ENCODE measurements around the gene RGS16.

Gene RGS16

GRCh38 chr1:182570611-182570970 is 33.6 kb downstream of the RGS16 start:
- Histone ChIP-seq H3K4me1 (ENCODE audit: control insufficient read depth, insufficient read depth, low read length) (no peaks in the 10 kb centered on the region), H3K27me3 (ENCODE audit: control insufficient read depth, insufficient read depth, low read length) (no peaks in the 10 kb centered on the region), H3K4me3 (ENCODE audit: low read depth, low read length) (no peak overlapping the region), H3K9me3 (ENCODE audit: control insufficient read depth, insufficient read depth, low read length) (no peaks in the 10 kb centered on the region), H3K27ac (ENCODE audit: low read depth, low read length) (no peak overlapping the region), H3K36me3 (ENCODE audit: control insufficient read depth, insufficient read depth, low read length) (no peaks in the 10 kb centered on the region), H3K9ac (ENCODE audit: low read depth, low read length) (no peak overlapping the region)

- H3K9ac ChIP-seq (ENCODE audit: low read depth, low read length) = no peak overlapping the region
- no peak overlapping the region for H3K4me3 ChIP-seq (ENCODE audit: low read depth, low read length)
- H3K27ac ChIP-seq (ENCODE audit: low read depth, low read length) = no peak overlapping the region
- H3K36me3 ChIP-seq (ENCODE audit: control insufficient read depth, insufficient read depth, low read length) = no peaks in the 10 kb centered on the region
- H3K9me3 ChIP-seq (ENCODE audit: control insufficient read depth, insufficient read depth, low read length) = no peaks in the 10 kb centered on the region
- no peaks in the 10 kb centered on the region for H3K4me1 ChIP-seq (ENCODE audit: control insufficient read depth, insufficient read depth, low read length)
- H3K27me3 ChIP-seq (ENCODE audit: control insufficient read depth, insufficient read depth, low read length) = no peaks in the 10 kb centered on the region
Measured at GRCh38 chr1:182569939-182570610, 34.1 kb downstream of the RGS16 start.

GRCh38 chr1:182568647-182569284 is 35.4 kb downstream of the RGS16 start:
- Histone ChIP-seq H3K4me1 (ENCODE audit: control insufficient read depth, insufficient read depth, low read length) (no peaks in the 10 kb centered on the region), H3K4me3 (ENCODE audit: low read depth, low read length) (no peak overlapping the region), H3K9ac (ENCODE audit: low read depth, low read length) (no peak overlapping the region), H3K36me3 (ENCODE audit: control insufficient read depth, insufficient read depth, low read length) (no peaks in the 10 kb centered on the region), H3K9me3 (ENCODE audit: control insufficient read depth, insufficient read depth, low read length) (no peaks in the 10 kb centered on the region), H3K27ac (ENCODE audit: low read depth, low read length) (no peak overlapping the region), H3K27me3 (ENCODE audit: control insufficient read depth, insufficient read depth, low read length) (no peaks in the 10 kb centered on the region)

- no peak overlapping the region for H3K27ac ChIP-seq (ENCODE audit: low read depth, low read length)
- no peaks in the 10 kb centered on the region for H3K9me3 ChIP-seq (ENCODE audit: control insufficient read depth, insufficient read depth, low read length)
- H3K4me1 ChIP-seq (ENCODE audit: control insufficient read depth, insufficient read depth, low read length) = no peaks in the 10 kb centered on the region
- no peaks in the 10 kb centered on the region for H3K27me3 ChIP-seq (ENCODE audit: control insufficient read depth, insufficient read depth, low read length)
- no peaks in the 10 kb centered on the region for H3K36me3 ChIP-seq (ENCODE audit: control insufficient read depth, insufficient read depth, low read length)
- no peak overlapping the region for H3K4me3 ChIP-seq (ENCODE audit: low read depth, low read length)
- H3K9ac ChIP-seq (ENCODE audit: low read depth, low read length) = no peak overlapping the region
Measured at GRCh38 chr1:182567629-182568028, 36.6 kb downstream of the RGS16 start.

GRCh38 chr1:182565537-182565936 is 38.7 kb downstream of the RGS16 start:
- Histone ChIP-seq H3K36me3 (ENCODE audit: control insufficient read depth, insufficient read depth, low read length) (no peaks in the 10 kb centered on the region), H3K4me3 (ENCODE audit: low read depth, low read length) (no peak overlapping the region), H3K4me1 (ENCODE audit: control insufficient read depth, insufficient read depth, low read length) (no peaks in the 10 kb centered on the region), H3K9ac (ENCODE audit: low read depth, low read length) (no peak overlapping the region), H3K27me3 (ENCODE audit: control insufficient read depth, insufficient read depth, low read length) (no peaks in the 10 kb centered on the region), H3K27ac (ENCODE audit: low read depth, low read length) (no peak overlapping the region), H3K9me3 (ENCODE audit: control insufficient read depth, insufficient read depth, low read length) (no peaks in the 10 kb centered on the region)

- Histone ChIP-seq H3K9ac (ENCODE audit: low read depth, low read length) (no peak overlapping the region), H3K4me1 (ENCODE audit: control insufficient read depth, insufficient read depth, low read length) (no peaks in the 10 kb centered on the region), H3K4me3 (ENCODE audit: low read depth, low read length) (no peak overlapping the region), H3K27ac (ENCODE audit: low read depth, low read length) (no peak overlapping the region), H3K27me3 (ENCODE audit: control insufficient read depth, insufficient read depth, low read length) (no peaks in the 10 kb centered on the region), H3K9me3 (ENCODE audit: control insufficient read depth, insufficient read depth, low read length) (no peaks in the 10 kb centered on the region), H3K36me3 (ENCODE audit: control insufficient read depth, insufficient read depth, low read length) (no peaks in the 10 kb centered on the region)
Measured at GRCh38 chr1:182564406-182565004, 39.7 kb downstream of the RGS16 start.

GRCh38 chr1:182563095-182563494 is 41.1 kb downstream of the RGS16 start:
- Histone ChIP-seq H3K4me3 (ENCODE audit: low read depth, low read length) (no peak overlapping the region), H3K27me3 (ENCODE audit: control insufficient read depth, insufficient read depth, low read length) (no peaks in the 10 kb centered on the region), H3K4me1 (ENCODE audit: control insufficient read depth, insufficient read depth, low read length) (no peaks in the 10 kb centered on the region), H3K9ac (ENCODE audit: low read depth, low read length) (no peak overlapping the region), H3K9me3 (ENCODE audit: control insufficient read depth, insufficient read depth, low read length) (no peaks in the 10 kb centered on the region), H3K27ac (ENCODE audit: low read depth, low read length) (no peak overlapping the region), H3K36me3 (ENCODE audit: control insufficient read depth, insufficient read depth, low read length) (no peaks in the 10 kb centered on the region)

GRCh38 chr1:182561456-182561855 is 42.7 kb downstream of the RGS16 start:
- Histone ChIP-seq H3K27ac (ENCODE audit: low read depth, low read length) (no peak overlapping the region), H3K4me1 (ENCODE audit: control insufficient read depth, insufficient read depth, low read length) (no peaks in the 10 kb centered on the region), H3K9me3 (ENCODE audit: control insufficient read depth, insufficient read depth, low read length) (no peaks in the 10 kb centered on the region), H3K4me3 (ENCODE audit: low read depth, low read length) (no peak overlapping the region), H3K36me3 (ENCODE audit: control insufficient read depth, insufficient read depth, low read length) (no peaks in the 10 kb centered on the region), H3K27me3 (ENCODE audit: control insufficient read depth, insufficient read depth, low read length) (no peaks in the 10 kb centered on the region), H3K9ac (ENCODE audit: low read depth, low read length) (no peak overlapping the region)

- no peaks in the 10 kb centered on the region for H3K4me1 ChIP-seq (ENCODE audit: control insufficient read depth, insufficient read depth, low read length)
Measured at GRCh38 chr1:182560392-182560984, 43.7 kb downstream of the RGS16 start.

GRCh38 chr1:182556279-182556678 is 47.9 kb downstream of the RGS16 start:
- H3K27me3 ChIP-seq (ENCODE audit: control insufficient read depth, insufficient read depth, low read length) = no peaks in the 10 kb centered on the region
- H3K9ac ChIP-seq (ENCODE audit: low read depth, low read length) = no peak overlapping the region
- no peaks in the 10 kb centered on the region for H3K9me3 ChIP-seq (ENCODE audit: control insufficient read depth, insufficient read depth, low read length)
- H3K4me3 ChIP-seq (ENCODE audit: low read depth, low read length) = no peak overlapping the region
- H3K4me1 ChIP-seq (ENCODE audit: control insufficient read depth, insufficient read depth, low read length) = no peaks in the 10 kb centered on the region
- H3K36me3 ChIP-seq (ENCODE audit: control insufficient read depth, insufficient read depth, low read length) = no peaks in the 10 kb centered on the region
- no peak overlapping the region for H3K27ac ChIP-seq (ENCODE audit: low read depth, low read length)

More at GRCh38 chr1:182560392-182560984, 43.7 kb downstream of the RGS16 start:
- no peak overlapping the region for H3K9ac ChIP-seq (ENCODE audit: low read depth, low read length)
- no peaks in the 10 kb centered on the region for H3K9me3 ChIP-seq (ENCODE audit: control insufficient read depth, insufficient read depth, low read length)
- H3K36me3 ChIP-seq (ENCODE audit: control insufficient read depth, insufficient read depth, low read length) = no peaks in the 10 kb centered on the region
- H3K27me3 ChIP-seq (ENCODE audit: control insufficient read depth, insufficient read depth, low read length) = no peaks in the 10 kb centered on the region
- no peak overlapping the region for H3K27ac ChIP-seq (ENCODE audit: low read depth, low read length)
- H3K4me3 ChIP-seq (ENCODE audit: low read depth, low read length) = no peak overlapping the region

- Histone ChIP-seq H3K36me3 (ENCODE audit: control insufficient read depth, insufficient read depth, low read length) (no peaks in the 10 kb centered on the region), H3K27ac (ENCODE audit: low read depth, low read length) (no peak overlapping the region), H3K9me3 (ENCODE audit: control insufficient read depth, insufficient read depth, low read length) (no peaks in the 10 kb centered on the region), H3K4me1 (ENCODE audit: control insufficient read depth, insufficient read depth, low read length) (no peaks in the 10 kb centered on the region), H3K9ac (ENCODE audit: low read depth, low read length) (no peak overlapping the region), H3K27me3 (ENCODE audit: control insufficient read depth, insufficient read depth, low read length) (no peaks in the 10 kb centered on the region), H3K4me3 (ENCODE audit: low read depth, low read length) (no peak overlapping the region)
Measured at GRCh38 chr1:182555493-182555892, 48.7 kb downstream of the RGS16 start.
